Tibial nerve (tissue), 3 donors: Measurements from ENCODE around the gene PFN1.

Experiments used
- CTCF ChIP-seq, 5 experiments: fragments of 200-600 bp in 3 of 5; fragments of 450-650 bp in 2 of 5; sonication (generic) in 3 of 5; IDR thresholded peaks; one replicate each; pipeline ENCODE4 v1.5.1; 2016 to 2019; ENCODE audit warnings: antibody characterized with exemption in 5 of 5, mild to moderate bottlenecking in 3 of 5, moderate library complexity in 2 of 5
- POLR2A ChIP-seq, 2 donors: fragments of 450-650 bp; IDR thresholded peaks; one replicate each; pipeline ENCODE4 v1.6.1; 2017; ENCODE audit warnings: antibody characterized with exemption in 2 of 2, mild to moderate bottlenecking in 2 of 2, moderate library complexity in 2 of 2

GRCh38 chr17:4987767-4988567 is 39.6 kb upstream of the PFN1 start:
- TF ChIP-seq CTCF (IDR thresholded peaks at IDR 0.05): no peak
- TF ChIP-seq POLR2A (IDR thresholded peaks at IDR 0.05): no peak
